ENCODE results near the gene GDF15.

The GDF15 gene

GRCh38 chr19:18424890-18425514 is 39.0 kb downstream of the GDF15 start:
- H3K4me1 ChIP-seq (ENCODE audit: insufficient read depth, low read length, poor library complexity, severe bottlenecking): peaks cover 35% of the 10 kb centered on the region
- no peak overlapping the region for H3K4me2 ChIP-seq (ENCODE audit: low read depth, low read length, poor library complexity, severe bottlenecking)
- H3K9me3 ChIP-seq (ENCODE audit: insufficient read depth, low read depth, low read length): no peaks in the 10 kb centered on the region
- no peaks in the 10 kb centered on the region for H3K9me2 ChIP-seq (replicated peaks; ENCODE audit: low read depth, low read length)
- no peak overlapping the region for H3K9ac ChIP-seq (ENCODE audit: low read depth, low read length, poor library complexity, severe bottlenecking)
- H3K4me3 ChIP-seq (ENCODE audit: low read length, poor library complexity, severe bottlenecking): no peak overlapping the region
- no peak overlapping the region for H2AFZ ChIP-seq (ENCODE audit: low read length)
- no peaks in the 10 kb centered on the region for H3F3A ChIP-seq (ENCODE audit: low read depth)
- H3K36me3 ChIP-seq (ENCODE audit: insufficient read depth, low read length): no peaks in the 10 kb centered on the region
- TF ChIP-seq EZH2phosphoT487 (IDR thresholded peaks at IDR 0.05; ENCODE audit: borderline replicate concordance) (no peak), CTCF (conservative IDR thresholded peaks at IDR 0.05; ENCODE audit: low read length) (no peak)
- no peaks in the 10 kb centered on the region for H3K27me3 ChIP-seq (ENCODE audit: insufficient read depth, low read length, poor library complexity, severe bottlenecking)
- peaks cover 50% of the 10 kb centered on the region for H4K20me1 ChIP-seq (ENCODE audit: insufficient read depth, low read length, poor library complexity, severe bottlenecking)
- H3K79me2 ChIP-seq (ENCODE audit: insufficient read depth, low read length): peaks cover 69% of the 10 kb centered on the region

DNA sequence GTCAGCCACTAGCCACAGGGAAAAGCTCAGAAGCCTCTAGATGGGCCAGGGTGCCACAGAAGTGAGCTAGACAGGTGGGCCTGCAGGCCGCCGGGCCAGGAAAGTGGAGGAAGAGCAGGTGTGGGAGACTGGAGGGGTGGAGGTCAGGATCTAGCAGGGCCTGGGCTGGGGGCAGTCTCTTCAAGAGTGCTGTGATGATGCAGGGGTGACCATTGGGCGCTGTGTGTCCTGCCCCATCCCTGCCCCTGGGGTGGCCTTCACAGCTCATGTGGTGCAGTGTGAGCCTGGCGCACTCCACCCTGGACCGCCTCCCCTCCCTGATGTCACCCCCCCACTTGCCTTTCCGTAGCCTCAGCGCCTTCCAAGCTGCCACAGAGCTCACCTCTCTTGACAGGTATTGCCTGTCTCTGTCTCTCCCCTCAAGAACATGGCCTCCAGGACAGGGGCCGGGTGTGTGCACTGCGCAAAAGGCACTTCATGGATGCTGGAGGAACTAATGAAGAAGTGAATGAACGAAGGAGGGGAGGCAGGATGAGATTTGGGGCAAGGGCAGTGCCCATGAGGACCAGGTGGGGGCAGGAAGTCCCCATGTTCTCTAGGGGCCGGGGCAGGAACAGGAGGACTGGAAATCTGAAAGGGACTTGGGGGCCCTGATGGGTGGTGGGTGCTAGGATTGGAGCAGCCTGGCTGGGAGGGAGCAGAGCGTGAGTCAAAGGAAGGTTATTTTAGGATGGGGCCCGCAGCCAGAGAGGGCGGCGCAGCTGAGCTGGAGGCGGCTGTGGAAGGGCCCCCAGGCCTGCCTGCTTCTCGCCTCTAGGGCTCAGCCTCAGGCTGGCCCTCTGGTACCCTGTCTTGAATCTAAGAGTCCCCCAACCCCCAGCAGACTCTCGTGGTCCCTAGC is 39.8 kb downstream of the GDF15 start:
- Histone ChIP-seq H3F3A (ENCODE audit: low read depth) (no peaks in the 10 kb centered on the region), H3K9ac (ENCODE audit: low read depth, low read length, poor library complexity, severe bottlenecking) (no peak overlapping the region), H3K36me3 (ENCODE audit: insufficient read depth, low read length) (no peaks in the 10 kb centered on the region), H3K9me2 (replicated peaks; ENCODE audit: low read depth, low read length) (no peaks in the 10 kb centered on the region), H3K27me3 (ENCODE audit: insufficient read depth, low read length, poor library complexity, severe bottlenecking) (no peaks in the 10 kb centered on the region), H3K4me3 (ENCODE audit: low read length, poor library complexity, severe bottlenecking) (no peak overlapping the region), H3K4me1 (ENCODE audit: insufficient read depth, low read length, poor library complexity, severe bottlenecking) (peaks cover 37% of the 10 kb centered on the region), H3K79me2 (ENCODE audit: insufficient read depth, low read length) (peaks cover 67% of the 10 kb centered on the region), H2AFZ (ENCODE audit: low read length) (no peak overlapping the region), H3K9me3 (ENCODE audit: insufficient read depth, low read depth, low read length) (no peaks in the 10 kb centered on the region), H4K20me1 (ENCODE audit: insufficient read depth, low read length, poor library complexity, severe bottlenecking) (peaks cover 45% of the 10 kb centered on the region), H3K4me2 (ENCODE audit: low read depth, low read length, poor library complexity, severe bottlenecking) (no peak overlapping the region)
- TF ChIP-seq CTCF (conservative IDR thresholded peaks at IDR 0.05; ENCODE audit: low read length) (no peak), EZH2phosphoT487 (IDR thresholded peaks at IDR 0.05; ENCODE audit: borderline replicate concordance) (no peak)

- no peaks in the 10 kb centered on the region for H3K9me2 ChIP-seq (replicated peaks; ENCODE audit: low read depth, low read length)
- no peaks in the 10 kb centered on the region for H3K9me3 ChIP-seq (ENCODE audit: insufficient read depth, low read depth, low read length)
- no peak overlapping the region for H2AFZ ChIP-seq (ENCODE audit: low read length)
- peaks cover 61% of the 10 kb centered on the region for H3K79me2 ChIP-seq (ENCODE audit: insufficient read depth, low read length)
- no peak overlapping the region for H3K9ac ChIP-seq (ENCODE audit: low read depth, low read length, poor library complexity, severe bottlenecking)
- H3K4me3 ChIP-seq (ENCODE audit: low read length, poor library complexity, severe bottlenecking): no peak overlapping the region
- TF ChIP-seq CTCF (conservative IDR thresholded peaks at IDR 0.05; ENCODE audit: low read length) (no peak), EZH2phosphoT487 (IDR thresholded peaks at IDR 0.05; ENCODE audit: borderline replicate concordance) (no peak)
- H4K20me1 ChIP-seq (ENCODE audit: insufficient read depth, low read length, poor library complexity, severe bottlenecking): peaks cover 40% of the 10 kb centered on the region
- peaks cover 31% of the 10 kb centered on the region for H3K4me1 ChIP-seq (ENCODE audit: insufficient read depth, low read length, poor library complexity, severe bottlenecking)
- no peaks in the 10 kb centered on the region for H3K27me3 ChIP-seq (ENCODE audit: insufficient read depth, low read length, poor library complexity, severe bottlenecking)
- no peaks in the 10 kb centered on the region for H3F3A ChIP-seq (ENCODE audit: low read depth)
- H3K4me2 ChIP-seq (ENCODE audit: low read depth, low read length, poor library complexity, severe bottlenecking): no peak overlapping the region
- H3K36me3 ChIP-seq (ENCODE audit: insufficient read depth, low read length): no peaks in the 10 kb centered on the region
These were observed 40.4 kb downstream of the GDF15 start for GRCh38 chr19:18426416-18426767.

Measured in Loucy (cell line).